Loucy (cell line): ENCODE data around the gene BARHL1.
"Not testable (repeated sequence)": the region's sequence is repeated elsewhere in the genome, so short reads cannot be mapped to it uniquely, and the experiment has no call there.

Experiments used
- H2AFZ ChIP-seq: fragments of 200-600 bp; sonication (generic); 2 replicates; pipeline ENCODE4 v1.6.0; 2016; ENCODE audit warnings: antibody characterized with exemption, mild to moderate bottlenecking, low read length, moderate library complexity
- H3F3A ChIP-seq: fragments of 200-600 bp; 2 replicates; pipeline ENCODE4 v1.6.0; 2016; ENCODE audit warnings: antibody characterized with exemption, low read depth, mild to moderate bottlenecking
- H3K27me3 ChIP-seq: fragments of 200-600 bp; sonication (generic); 2 replicates; pipeline ENCODE4 v1.6.1; 2014; ENCODE audit warnings: low read length, mild to moderate bottlenecking; ENCODE audit not compliant: insufficient read depth, poor library complexity, severe bottlenecking
- H3K36me3 ChIP-seq: fragments of 200-600 bp; sonication (generic); 2 replicates; pipeline ENCODE4 v1.6.1; 2016; ENCODE audit warnings: low read length; ENCODE audit not compliant: insufficient read depth
- H3K4me1 ChIP-seq: fragments of 200-600 bp; sonication (generic); 2 replicates; pipeline ENCODE4 v1.5.1; 2014; ENCODE audit warnings: low read length, mild to moderate bottlenecking; ENCODE audit not compliant: insufficient read depth, poor library complexity, severe bottlenecking
- H3K4me2 ChIP-seq: fragments of 200-600 bp; sonication (generic); 2 replicates; pipeline ENCODE4 v1.6.0; 2014; ENCODE audit warnings: antibody characterized with exemption, low read length, low read depth, mild to moderate bottlenecking; ENCODE audit not compliant: poor library complexity, severe bottlenecking
- H3K4me3 ChIP-seq: fragments of 200-600 bp; sonication (generic); 2 replicates; pipeline ENCODE4 v1.5.1; 2014; ENCODE audit warnings: low read length, mild to moderate bottlenecking, mixed read lengths; ENCODE audit not compliant: poor library complexity, severe bottlenecking
- H3K79me2 ChIP-seq: fragments of 200-600 bp; sonication (generic); 2 replicates; pipeline ENCODE4 v1.6.1; 2014; ENCODE audit warnings: low read length; ENCODE audit not compliant: insufficient read depth
- H3K9ac ChIP-seq: fragments of 200-600 bp; sonication (generic); 2 replicates; pipeline ENCODE4 v1.6.0; 2014; ENCODE audit warnings: mild to moderate bottlenecking, low read depth, low read length, moderate library complexity; ENCODE audit not compliant: poor library complexity, severe bottlenecking
- H3K9me2 ChIP-seq: fragments of 200-600 bp; sonication (generic); replicated peaks from 2 replicates; pipeline ENCODE4 v1.6.1; 2016; ENCODE audit warnings: low read depth, low read length, mixed read lengths
- H3K9me3 ChIP-seq: fragments of 200-600 bp; sonication (generic); 2 replicates; pipeline ENCODE4 v1.6.1; 2014; ENCODE audit warnings: mild to moderate bottlenecking, antibody characterized with exemption, low read length, low read depth; ENCODE audit not compliant: insufficient read depth
- H4K20me1 ChIP-seq: fragments of 200-600 bp; sonication (generic); 2 replicates; pipeline ENCODE4 v1.6.0; 2014; ENCODE audit warnings: antibody characterized with exemption, low read length, mild to moderate bottlenecking; ENCODE audit not compliant: insufficient read depth, poor library complexity, severe bottlenecking
- EZH2phosphoT487 ChIP-seq: fragments of 200-600 bp; IDR thresholded peaks from 2 replicates; pipeline ENCODE4 v1.6.1; 2018; ENCODE audit warnings: antibody characterized with exemption, mild to moderate bottlenecking, moderate library complexity, borderline replicate concordance
- TF ChIP-seq, protein P1 (sequence below): fragments of 200-600 bp; sonication (generic); conservative IDR thresholded peaks from 2 replicates; pipeline ENCODE4 v1.5.1; 2014; ENCODE audit warnings: mild to moderate bottlenecking, antibody characterized with exemption, low read length

BARHL1 gene

DNA sequence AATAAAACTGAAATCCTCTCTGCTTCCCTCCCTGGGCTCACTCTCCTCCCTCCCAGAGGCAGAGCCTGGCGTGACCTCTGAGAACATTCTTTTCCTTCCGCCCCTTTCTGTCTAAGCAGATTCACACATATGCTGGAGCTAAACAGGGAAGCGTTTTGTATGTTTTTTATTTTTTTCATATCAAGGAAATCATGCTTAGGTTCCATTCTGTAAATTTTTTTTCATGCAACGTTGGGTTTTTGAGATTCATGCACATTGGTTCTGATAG lies 20.2 kb upstream of the BARHL1 start:
- no peak overlapping the region for H3K9ac ChIP-seq
- H3F3A ChIP-seq, result no peaks in the 10 kb centered on the region
- H3K4me3 ChIP-seq, result no peak overlapping the region
- H4K20me1 ChIP-seq, result no peaks in the 10 kb centered on the region
- H3K9me2 ChIP-seq, result no peaks in the 10 kb centered on the region
- H3K27me3 ChIP-seq, result no peaks in the 10 kb centered on the region
- H3K36me3 ChIP-seq, result no peaks in the 10 kb centered on the region
- no peak overlapping the region for H3K4me2 ChIP-seq
- TF ChIP-seq EZH2phosphoT487, result no peak
- TF ChIP-seq, protein P1, sequence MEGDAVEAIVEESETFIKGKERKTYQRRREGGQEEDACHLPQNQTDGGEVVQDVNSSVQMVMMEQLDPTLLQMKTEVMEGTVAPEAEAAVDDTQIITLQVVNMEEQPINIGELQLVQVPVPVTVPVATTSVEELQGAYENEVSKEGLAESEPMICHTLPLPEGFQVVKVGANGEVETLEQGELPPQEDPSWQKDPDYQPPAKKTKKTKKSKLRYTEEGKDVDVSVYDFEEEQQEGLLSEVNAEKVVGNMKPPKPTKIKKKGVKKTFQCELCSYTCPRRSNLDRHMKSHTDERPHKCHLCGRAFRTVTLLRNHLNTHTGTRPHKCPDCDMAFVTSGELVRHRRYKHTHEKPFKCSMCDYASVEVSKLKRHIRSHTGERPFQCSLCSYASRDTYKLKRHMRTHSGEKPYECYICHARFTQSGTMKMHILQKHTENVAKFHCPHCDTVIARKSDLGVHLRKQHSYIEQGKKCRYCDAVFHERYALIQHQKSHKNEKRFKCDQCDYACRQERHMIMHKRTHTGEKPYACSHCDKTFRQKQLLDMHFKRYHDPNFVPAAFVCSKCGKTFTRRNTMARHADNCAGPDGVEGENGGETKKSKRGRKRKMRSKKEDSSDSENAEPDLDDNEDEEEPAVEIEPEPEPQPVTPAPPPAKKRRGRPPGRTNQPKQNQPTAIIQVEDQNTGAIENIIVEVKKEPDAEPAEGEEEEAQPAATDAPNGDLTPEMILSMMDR, result no peak
- no peak overlapping the region for H2AFZ ChIP-seq
- no peaks in the 10 kb centered on the region for H3K9me3 ChIP-seq
- H3K4me1 ChIP-seq, result no peaks in the 10 kb centered on the region
- H3K79me2 ChIP-seq, result no peaks in the 10 kb centered on the region

- Histone ChIP-seq H3K9ac (no peak overlapping the region), H4K20me1 (no peaks in the 10 kb centered on the region), H3F3A (no peaks in the 10 kb centered on the region), H3K9me2 (no peaks in the 10 kb centered on the region), H3K79me2 (no peaks in the 10 kb centered on the region), H3K4me2 (no peak overlapping the region), H3K36me3 (no peaks in the 10 kb centered on the region), H3K4me1 (no peaks in the 10 kb centered on the region), H2AFZ (no peak overlapping the region), H3K27me3 (no peaks in the 10 kb centered on the region), H3K9me3 (no peaks in the 10 kb centered on the region), H3K4me3 (no peak overlapping the region)
- TF ChIP-seq, protein P1, result no peak
- TF ChIP-seq EZH2phosphoT487, result no peak
These were observed 17.9 kb upstream of the BARHL1 start for GRCh38 chr9:132564526-132564925.

- not testable (repeated sequence) for H3K27me3 ChIP-seq, H4K20me1 ChIP-seq, H3K4me2 ChIP-seq, H3K36me3 ChIP-seq, H3K9me2 ChIP-seq, H3K4me3 ChIP-seq, H3F3A ChIP-seq, H3K9me3 ChIP-seq, H3K4me1 ChIP-seq, H2AFZ ChIP-seq, H3K79me2 ChIP-seq, H3K9ac ChIP-seq
These were observed 13.6 kb upstream of the BARHL1 start for GRCh38 chr9:132568787-132569186.

DNA sequence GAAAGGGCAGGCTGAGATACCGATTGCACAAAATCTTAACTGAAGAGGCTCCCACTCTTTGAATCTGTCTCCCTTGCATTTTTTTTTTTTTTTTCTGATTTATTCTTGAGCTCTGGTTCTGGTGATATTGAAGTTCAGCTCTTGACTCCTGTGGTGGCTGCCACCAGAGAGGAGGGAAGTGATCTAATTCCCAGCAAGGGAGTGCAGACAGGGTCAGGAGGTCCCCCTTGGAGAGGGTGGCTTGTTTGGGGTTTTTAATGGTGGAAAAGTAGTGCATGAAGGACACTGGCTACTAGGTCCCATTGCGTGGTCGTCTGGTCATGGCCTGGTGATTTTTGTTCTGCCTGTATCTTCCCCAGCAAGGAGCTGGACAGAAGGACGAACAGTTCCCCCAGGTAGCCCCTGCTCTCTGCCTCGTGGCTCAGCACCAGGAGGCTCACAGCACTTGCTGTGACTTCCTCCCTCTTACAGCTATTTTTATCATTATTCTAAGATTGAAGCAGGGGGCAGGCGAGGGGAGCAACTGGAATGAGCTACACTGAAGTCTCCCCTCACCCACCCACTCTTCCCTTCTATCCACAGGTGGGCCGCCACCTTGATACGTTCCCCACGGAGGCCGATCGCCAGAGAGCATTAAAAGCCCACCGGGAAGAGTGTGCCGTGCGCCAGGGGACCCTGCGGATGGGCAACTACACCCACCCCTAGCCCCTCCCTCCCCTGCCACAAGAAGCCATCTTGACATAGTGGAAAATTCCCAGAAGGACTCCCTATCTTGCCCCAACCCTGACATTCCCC lies 10.4 kb upstream of the BARHL1 start:
- no peak overlapping the region for H2AFZ ChIP-seq
- H3K27me3 ChIP-seq, result no peaks in the 10 kb centered on the region
- no peaks in the 10 kb centered on the region for H3K9me3 ChIP-seq
- no peak overlapping the region for H3K9ac ChIP-seq
- no peaks in the 10 kb centered on the region for H4K20me1 ChIP-seq
- H3K4me3 ChIP-seq, result no peak overlapping the region
- TF ChIP-seq, protein P1, result no peak
- no peak for TF ChIP-seq EZH2phosphoT487
- no peak overlapping the region for H3K4me2 ChIP-seq
- H3F3A ChIP-seq, result no peaks in the 10 kb centered on the region
- no peaks in the 10 kb centered on the region for H3K4me1 ChIP-seq
- H3K79me2 ChIP-seq, result no peaks in the 10 kb centered on the region
- no peaks in the 10 kb centered on the region for H3K36me3 ChIP-seq
- no peaks in the 10 kb centered on the region for H3K9me2 ChIP-seq
